Activated T-cell treated with anti-CD3 and anti-CD28 coated beads for 1 hour (primary cell): ENCODE measurements around the gene NINJ2.

ENCODE experiments used
- DNase-seq: peaks from one replicate; pipeline ENCODE4 v3.0.0-alpha.2; 2020; ENCODE audit warnings: low read depth

NINJ2 gene

GRCh38 chr12:613996-614395 is 49.2 kb downstream of the NINJ2 start:
- DNase-seq, result no peak

- no peak for DNase-seq
These were observed 50.4 kb downstream of the NINJ2 start for GRCh38 chr12:612886-613285.

- DNase-seq, result no peak
These were observed 51.0 kb downstream of the NINJ2 start for GRCh38 chr12:612293-612692.

- no peak for DNase-seq
These were observed 51.5 kb downstream of the NINJ2 start for GRCh38 chr12:611721-612120.

GRCh38 chr12:608921-609320 is 54.3 kb downstream of the NINJ2 start:
- no peak for DNase-seq

GRCh38 chr12:608413-608812 is 54.8 kb downstream of the NINJ2 start:
- no peak for DNase-seq

- DNase-seq, result no peak
These were observed 55.7 kb downstream of the NINJ2 start for GRCh38 chr12:607541-608001.

- no peak for DNase-seq
These were observed 58.3 kb downstream of the NINJ2 start for GRCh38 chr12:604956-605355.

- DNase-seq, result no peak
These were observed 60.6 kb downstream of the NINJ2 start for GRCh38 chr12:602700-603068.

- DNase-seq, result no peak
These were observed 61.1 kb downstream of the NINJ2 start for GRCh38 chr12:601976-602699.

GRCh38 chr12:599756-600155 is 63.5 kb downstream of the NINJ2 start:
- DNase-seq, result no peak

GRCh38 chr12:597926-598568 is 65.2 kb downstream of the NINJ2 start:
- DNase-seq, result no peak

- no peak for DNase-seq
These were observed 69.6 kb downstream of the NINJ2 start for GRCh38 chr12:593396-594270.

GRCh38 chr12:592024-592505 is 71.2 kb downstream of the NINJ2 start:
- DNase-seq, result no peak

- no peak for DNase-seq
These were observed 71.8 kb downstream of the NINJ2 start for GRCh38 chr12:591167-592023.

GRCh38 chr12:590206-590750 is 73.0 kb downstream of the NINJ2 start:
- DNase-seq, result no peak

GRCh38 chr12:588646-589045 is 74.6 kb downstream of the NINJ2 start:
- no peak for DNase-seq

- DNase-seq, result no peak
These were observed 75.3 kb downstream of the NINJ2 start for GRCh38 chr12:588024-588322.

GRCh38 chr12:587132-588023 is 75.9 kb downstream of the NINJ2 start:
- no peak for DNase-seq

- no peak for DNase-seq
These were observed 76.8 kb downstream of the NINJ2 start for GRCh38 chr12:586318-587071.
